GM18520 (cell line): Measurements from ENCODE around the gene OR5K1.

Experiments used
- ATAC-seq: cut with Tn5 transposase; IDR thresholded peaks from one replicate; pipeline ENCODE4 v1.9.1; 2021; ENCODE audit not compliant: unreplicated experiment

OR5K1 gene

DNA sequence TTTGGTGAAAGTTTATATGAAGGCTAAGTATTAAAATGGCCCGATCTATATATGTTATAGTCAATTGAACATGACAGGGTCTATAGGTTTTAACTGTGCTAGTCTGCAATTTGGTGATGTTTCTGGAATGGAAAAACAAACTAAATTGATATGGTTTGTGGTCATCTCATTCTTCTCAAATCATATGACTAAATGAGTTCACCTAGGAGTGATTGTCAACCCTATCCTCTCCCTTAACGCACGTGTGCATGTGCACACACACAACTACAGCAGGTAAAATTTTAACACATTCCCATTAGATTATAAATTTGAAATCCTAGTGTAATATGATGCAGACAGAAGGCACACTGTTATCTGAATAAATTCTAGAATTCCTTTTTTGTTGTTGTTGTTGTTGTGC is 50.7 kb downstream of the OR5K1 start:
- no peak for ATAC-seq

DNA sequence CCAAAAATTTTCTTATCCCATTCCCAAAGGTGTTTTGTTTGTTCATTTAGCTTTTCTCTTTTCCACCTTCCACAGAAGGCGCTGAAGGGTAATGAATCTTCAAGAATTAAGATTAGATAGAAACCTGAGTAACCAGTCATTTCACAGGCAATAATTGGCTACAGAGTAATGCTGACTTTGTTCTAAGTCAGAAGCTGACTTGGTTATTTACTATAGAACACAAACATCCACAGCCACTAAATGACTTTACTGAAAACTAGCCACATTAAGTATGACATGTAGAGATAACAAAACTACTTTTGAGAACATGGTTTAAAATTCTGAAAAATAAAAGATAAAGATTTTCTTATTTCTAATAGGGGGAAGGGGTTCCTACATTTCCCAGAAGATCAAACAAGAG is 51.9 kb downstream of the OR5K1 start:
- no peak for ATAC-seq

DNA sequence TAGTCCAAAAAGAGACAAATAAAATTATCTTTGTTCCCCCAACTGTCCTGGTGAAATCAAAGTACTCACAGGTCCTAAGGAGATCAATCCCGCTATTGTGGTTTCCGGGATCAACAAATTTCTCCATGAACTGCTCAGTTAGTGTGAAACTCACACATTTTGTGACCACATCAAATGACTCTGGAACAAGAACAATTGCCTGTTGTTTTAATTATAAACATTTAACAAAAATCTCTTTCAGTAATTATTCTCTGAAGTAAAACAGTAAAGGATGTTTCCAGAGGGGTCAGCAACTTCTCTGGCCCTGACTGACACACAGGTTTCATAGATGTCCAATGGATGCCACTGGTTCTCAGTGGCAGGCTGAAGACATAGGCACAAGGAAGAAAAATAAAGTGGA is 55.8 kb downstream of the OR5K1 start:
- ATAC-seq = no peak

GRCh38 chr3:98519351-98519750 is 56.4 kb downstream of the OR5K1 start:
- ATAC-seq = no peak

DNA sequence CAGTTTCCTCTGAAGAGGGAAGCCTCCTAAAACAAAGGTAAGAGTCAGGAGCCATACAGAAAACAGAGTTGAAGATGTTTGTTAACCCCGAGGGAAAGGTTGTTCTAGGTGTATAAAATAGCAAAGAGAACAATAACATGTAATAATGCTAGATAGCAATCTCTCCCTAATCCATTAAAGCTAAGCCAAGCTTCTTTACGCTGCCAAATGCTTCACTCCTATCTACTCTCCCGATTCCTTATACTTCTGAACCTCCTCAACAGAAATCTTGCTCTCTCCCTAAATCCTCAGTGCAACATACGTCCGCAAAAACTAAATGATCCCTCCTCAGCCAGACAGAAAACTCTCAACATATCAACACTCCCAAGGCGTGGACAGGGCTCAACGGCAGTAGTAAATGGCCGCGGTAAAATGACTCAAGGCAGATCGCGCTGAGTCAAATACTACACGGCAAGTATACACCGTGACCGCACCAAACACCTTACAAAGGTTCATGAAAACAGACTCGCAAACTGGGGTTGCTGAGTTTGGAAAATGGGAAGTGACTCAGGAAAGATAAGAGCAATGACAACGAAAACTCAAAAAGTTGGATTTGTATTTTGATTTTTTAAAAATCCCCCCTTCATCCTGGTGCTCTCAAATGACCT is 59.0 kb downstream of the OR5K1 start:
- ATAC-seq = peak; percentile 23
